HG03460 (cell line): ENCODE results near the gene AKR7A3.
"Not testable (repeated sequence)": the region's sequence is repeated elsewhere in the genome, so short reads cannot be mapped to it uniquely, and the experiment has no call there.

Source experiments
- ATAC-seq: cut with Tn5 transposase; IDR thresholded peaks from one replicate; pipeline ENCODE4 v1.9.1; 2021; ENCODE audit not compliant: unreplicated experiment

Gene AKR7A3

GRCh38 chr1:19294638-19295037, 6.1 kb upstream of the AKR7A3 start:
- ATAC-seq = no peak

GRCh38 chr1:19289244-19289643, 674 bp upstream of the AKR7A3 start:
- no peak for ATAC-seq

- ATAC-seq = no peak
Measured at GRCh38 chr1:19287436-19288185, 959 bp downstream of the AKR7A3 start.

GRCh38 chr1:19285807-19286206, 2.8 kb downstream of the AKR7A3 start:
- ATAC-seq = not testable (repeated sequence)

- ATAC-seq = not testable (repeated sequence)
Measured at GRCh38 chr1:19285366-19285765, 3.2 kb downstream of the AKR7A3 start.

GRCh38 chr1:19284881-19285280, 3.7 kb downstream of the AKR7A3 start:
- ATAC-seq = no peak

- no peak for ATAC-seq
Measured at GRCh38 chr1:19283891-19284290, 4.7 kb downstream of the AKR7A3 start.

- no peak for ATAC-seq
Measured at GRCh38 chr1:19274636-19275035, 13.9 kb downstream of the AKR7A3 start.

GRCh38 chr1:19273844-19274531, 14.6 kb downstream of the AKR7A3 start:
- ATAC-seq = not testable (repeated sequence)

GRCh38 chr1:19273106-19273843, 15.3 kb downstream of the AKR7A3 start:
- ATAC-seq = no peak

GRCh38 chr1:19272064-19272463, 16.5 kb downstream of the AKR7A3 start:
- ATAC-seq = no peak

- not testable (repeated sequence) for ATAC-seq
Measured at GRCh38 chr1:19270343-19270730, 18.2 kb downstream of the AKR7A3 start.

- not testable (repeated sequence) for ATAC-seq
Measured at GRCh38 chr1:19269427-19270342, 18.9 kb downstream of the AKR7A3 start.

GRCh38 chr1:19268445-19268844, 20.1 kb downstream of the AKR7A3 start:
- ATAC-seq = no peak

- no peak for ATAC-seq
Measured at GRCh38 chr1:19262744-19263143, 25.8 kb downstream of the AKR7A3 start.

GRCh38 chr1:19262047-19262446, 26.5 kb downstream of the AKR7A3 start:
- ATAC-seq = no peak

- no peak for ATAC-seq
Measured at GRCh38 chr1:19260211-19261138, 28.1 kb downstream of the AKR7A3 start.

- no peak for ATAC-seq
Measured at GRCh38 chr1:19258353-19258752, 30.2 kb downstream of the AKR7A3 start.

- ATAC-seq = no peak
Measured at GRCh38 chr1:19257178-19257914, 31.2 kb downstream of the AKR7A3 start.
